GM13976 (cell line): ENCODE measurements around the gene IGFBP5.
A peak's percentile ranks its signal among the peaks of the same experiment; 100 is the strongest.

Source experiments
- DNase-seq: peaks from one replicate; pipeline ENCODE4 v3.0.0; 2012; ENCODE audit warnings: low spot score
- in situ Hi-C: fragments of 300-500 bp; cut with MboI; formaldehyde crosslinking; loops from one replicate; pipeline ENCODE4 v1.12.0; 2022; ENCODE audit warnings: low sequenced_read_pairs, mixed read lengths, inconsistent platforms; ENCODE audit not compliant: unreplicated experiment
- TF ChIP-seq, protein P1 (sequence below): IDR thresholded peaks from 2 replicates; pipeline ENCODE4 v1.5.1; 2012; ENCODE audit warnings: borderline replicate concordance, mild to moderate bottlenecking; ENCODE audit not compliant: insufficient read depth; ENCODE audit errors: extremely low read depth, missing control alignments, control extremely low read depth

IGFBP5 gene

DNA sequence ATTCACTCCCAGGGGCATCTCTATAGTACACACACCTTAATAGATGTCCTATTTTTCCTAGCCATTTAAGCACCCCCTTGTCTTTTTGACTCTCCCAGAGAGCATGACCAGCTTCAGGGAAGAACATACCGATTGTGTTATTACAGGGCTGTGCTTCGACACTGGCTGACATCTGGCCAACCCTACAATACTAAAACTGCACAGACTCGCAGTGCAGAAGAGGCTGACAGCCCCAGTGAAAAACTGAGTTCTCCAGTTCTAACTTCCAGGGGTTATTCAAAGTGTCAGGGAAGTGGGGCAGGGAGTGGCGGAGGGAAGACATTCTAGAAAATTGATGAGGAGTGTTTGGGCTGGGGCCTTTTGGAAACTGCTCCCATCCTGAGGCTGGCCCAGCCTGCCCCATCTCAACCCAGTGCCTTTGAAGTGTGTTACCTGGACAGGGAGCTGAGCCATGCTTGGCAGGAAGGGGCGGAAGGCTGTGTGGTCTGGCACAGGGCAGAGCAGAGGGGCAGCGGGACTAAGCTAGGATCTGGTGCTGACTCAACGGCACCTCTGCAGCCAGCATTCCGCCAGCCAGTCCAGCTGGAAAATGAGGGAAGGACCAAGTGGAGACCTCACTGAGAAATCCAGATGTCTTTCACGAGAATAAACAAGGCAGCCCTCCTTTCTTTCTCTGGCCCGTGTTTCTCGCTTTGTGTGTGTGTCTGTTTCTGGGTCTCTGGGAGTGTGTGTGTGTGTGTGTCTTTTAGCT lies 15.4 kb upstream of the IGFBP5 start:
- no peak for DNase-seq
- in situ Hi-C loops: no loop called here
- TF ChIP-seq, protein P1, sequence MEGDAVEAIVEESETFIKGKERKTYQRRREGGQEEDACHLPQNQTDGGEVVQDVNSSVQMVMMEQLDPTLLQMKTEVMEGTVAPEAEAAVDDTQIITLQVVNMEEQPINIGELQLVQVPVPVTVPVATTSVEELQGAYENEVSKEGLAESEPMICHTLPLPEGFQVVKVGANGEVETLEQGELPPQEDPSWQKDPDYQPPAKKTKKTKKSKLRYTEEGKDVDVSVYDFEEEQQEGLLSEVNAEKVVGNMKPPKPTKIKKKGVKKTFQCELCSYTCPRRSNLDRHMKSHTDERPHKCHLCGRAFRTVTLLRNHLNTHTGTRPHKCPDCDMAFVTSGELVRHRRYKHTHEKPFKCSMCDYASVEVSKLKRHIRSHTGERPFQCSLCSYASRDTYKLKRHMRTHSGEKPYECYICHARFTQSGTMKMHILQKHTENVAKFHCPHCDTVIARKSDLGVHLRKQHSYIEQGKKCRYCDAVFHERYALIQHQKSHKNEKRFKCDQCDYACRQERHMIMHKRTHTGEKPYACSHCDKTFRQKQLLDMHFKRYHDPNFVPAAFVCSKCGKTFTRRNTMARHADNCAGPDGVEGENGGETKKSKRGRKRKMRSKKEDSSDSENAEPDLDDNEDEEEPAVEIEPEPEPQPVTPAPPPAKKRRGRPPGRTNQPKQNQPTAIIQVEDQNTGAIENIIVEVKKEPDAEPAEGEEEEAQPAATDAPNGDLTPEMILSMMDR: no peak

DNA sequence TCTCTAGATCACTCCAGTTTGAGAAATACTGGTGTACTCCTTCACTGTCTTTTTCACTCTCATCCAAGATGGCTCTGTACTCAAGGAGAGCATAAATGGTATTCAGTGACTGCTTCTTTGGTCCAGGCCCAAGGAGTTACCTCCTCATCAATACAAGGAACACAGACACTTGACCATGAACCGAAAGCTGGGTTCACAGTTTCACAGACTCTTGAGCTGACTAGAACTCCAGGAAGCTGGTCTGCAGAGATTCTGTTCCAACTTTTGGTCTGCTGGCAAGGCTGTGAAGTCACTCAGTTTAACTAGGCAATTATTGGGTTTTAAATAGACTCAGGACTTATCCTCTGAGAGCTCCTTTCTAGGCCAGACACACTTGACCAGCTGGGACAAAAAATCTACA lies 7.4 kb upstream of the IGFBP5 start:
- DNase-seq: no peak
- in situ Hi-C loops: no loop called here
- TF ChIP-seq, protein P1: no peak

DNA sequence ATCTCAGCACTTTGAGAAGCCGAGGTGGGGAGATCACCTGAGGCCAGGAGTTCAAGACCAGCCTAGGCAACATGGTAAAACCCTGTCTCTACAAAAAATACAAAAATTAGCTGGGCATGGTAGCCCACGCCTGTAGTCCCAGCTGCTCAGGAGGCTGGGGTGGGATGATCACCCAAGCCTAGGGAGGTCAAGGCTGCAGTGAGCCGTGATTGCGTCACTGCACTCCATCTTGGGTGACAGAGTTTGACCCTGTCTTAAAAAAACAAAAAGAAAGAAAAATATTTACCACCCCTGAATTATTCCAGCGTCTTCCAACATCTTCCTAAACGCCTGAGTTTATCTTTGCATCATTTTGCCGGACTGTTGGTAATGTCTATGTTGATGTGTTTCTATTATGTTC lies 6.2 kb upstream of the IGFBP5 start:
- TF ChIP-seq, protein P1: no peak
- DNase-seq: no peak
- in situ Hi-C loops: no loop called here

DNA sequence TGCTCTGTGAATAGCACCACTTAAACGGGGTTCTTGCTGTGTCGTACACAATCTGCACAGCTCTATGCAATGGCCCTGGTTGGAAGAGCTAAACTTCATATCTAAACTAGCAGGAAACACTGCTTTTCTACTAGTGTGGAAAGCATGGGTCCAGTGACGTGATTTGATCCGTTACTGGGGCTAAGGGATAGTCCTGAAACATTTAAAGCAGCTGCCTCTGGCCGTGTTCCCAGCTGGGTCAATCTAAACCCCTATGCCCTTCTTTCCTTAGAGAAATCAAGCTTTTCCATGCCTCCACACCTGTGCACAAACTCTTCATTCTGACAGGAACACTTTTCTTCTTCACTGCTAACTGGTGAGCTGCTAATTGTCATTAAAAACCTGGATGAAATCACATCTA lies 5.4 kb upstream of the IGFBP5 start:
- in situ Hi-C loops: no loop called here
- DNase-seq: no peak

DNA sequence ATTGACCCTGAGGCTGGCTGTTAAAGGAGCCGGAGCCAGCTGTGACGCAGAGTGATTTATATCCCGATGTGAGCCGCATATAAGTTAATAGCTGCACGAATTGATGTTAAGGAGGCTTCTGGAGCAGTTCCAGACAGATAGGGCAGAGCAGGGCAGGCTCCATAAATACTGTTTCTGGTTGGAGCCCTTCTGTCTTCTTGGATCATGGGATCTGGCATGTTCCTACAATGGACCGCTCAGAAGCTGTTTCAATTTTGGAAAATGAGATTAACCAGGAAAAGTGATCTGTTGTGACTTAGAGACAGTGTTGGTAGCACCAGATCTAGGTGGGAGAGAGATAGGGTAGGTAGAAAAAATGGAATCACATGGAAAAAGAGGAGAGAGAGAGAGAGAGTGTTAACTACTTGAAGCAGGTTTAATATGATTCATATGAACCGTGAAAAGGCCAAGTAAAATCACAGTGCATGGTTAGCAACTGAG lies 4.8 kb upstream of the IGFBP5 start:
- TF ChIP-seq, protein P1: no peak
- in situ Hi-C loops: no loop called here
- no peak for DNase-seq

More for the DNA sequence above, 5.4 kb upstream of the IGFBP5 start:
- TF ChIP-seq, protein P1: no peak

DNA sequence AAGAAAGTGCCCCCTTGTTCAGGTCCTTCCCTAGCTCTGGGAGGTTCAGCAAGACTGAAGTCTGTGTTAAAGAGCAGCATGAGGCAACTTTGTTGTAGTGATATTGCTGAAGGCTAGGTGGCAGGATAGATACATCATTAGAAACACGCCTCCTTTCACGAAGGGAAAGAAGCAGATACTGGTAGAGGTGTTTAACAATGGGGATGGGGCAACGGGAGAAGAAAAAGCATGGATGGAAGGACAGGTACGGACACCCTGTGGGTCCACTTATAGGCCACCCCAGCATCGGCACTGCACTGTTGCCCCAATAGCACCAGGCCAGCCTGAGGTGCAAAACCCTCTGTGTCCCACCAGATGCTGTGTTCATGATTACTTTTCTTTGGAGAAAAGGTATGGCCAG lies 3.5 kb upstream of the IGFBP5 start:
- in situ Hi-C loops: loop anchor here (10.0 kb wide), 2 partner anchors 816 to 1016 kb away; no protein-coding TSS in a partner anchor
- peak; percentile 58 for DNase-seq
- TF ChIP-seq, protein P1: peak; percentile 70
